ENCODE data around the gene KDM7A.
"Not testable (repeated sequence)": the region's sequence is repeated elsewhere in the genome, so short reads cannot be mapped to it uniquely, and the experiment has no call there.

Gene KDM7A

DNA sequence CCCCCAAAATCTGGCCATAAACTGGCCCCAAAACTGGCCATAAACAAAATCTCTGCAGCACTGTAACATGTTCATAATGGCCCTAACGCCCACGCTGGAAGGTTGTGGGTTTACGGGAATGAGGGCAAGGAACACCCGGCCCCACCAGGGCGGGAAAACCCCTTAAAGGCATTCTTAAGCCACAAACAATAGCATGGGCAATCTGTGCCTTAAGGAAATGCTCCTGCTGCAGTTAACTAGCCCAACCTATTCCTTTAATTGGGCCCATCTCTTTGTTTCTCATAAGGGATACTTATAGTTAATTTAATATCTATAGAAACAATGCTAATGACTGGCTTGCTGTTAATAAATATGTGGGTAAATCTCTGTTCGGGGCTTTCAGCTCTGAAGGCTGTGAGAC, 26.2 kb upstream of the KDM7A start:
- in situ Hi-C loops (cut with HindIII; ENCODE audit: low sequenced_read_pairs), result not testable (repeated sequence)

DNA sequence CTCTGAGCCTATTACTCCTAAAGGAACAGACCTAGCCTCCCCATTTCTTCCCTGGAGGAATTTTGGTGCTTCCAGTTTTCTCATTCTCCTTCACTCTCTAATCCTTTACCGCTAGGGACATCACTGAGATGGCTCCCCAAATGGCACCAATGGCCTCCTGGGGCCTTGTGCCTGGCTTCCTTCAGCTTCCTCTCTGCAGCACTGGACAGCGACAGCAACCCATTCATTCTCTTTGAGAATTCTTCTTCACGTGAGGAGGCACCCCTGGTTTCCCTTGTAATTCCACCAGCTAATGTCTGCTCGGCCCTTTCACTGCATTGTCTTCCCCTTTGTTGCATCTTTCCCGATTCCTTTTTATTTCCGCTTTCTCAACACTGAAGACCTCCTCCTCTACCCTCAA, 24.6 kb upstream of the KDM7A start:
- in situ Hi-C loops (cut with HindIII; ENCODE audit: low sequenced_read_pairs), result no loop called here

DNA sequence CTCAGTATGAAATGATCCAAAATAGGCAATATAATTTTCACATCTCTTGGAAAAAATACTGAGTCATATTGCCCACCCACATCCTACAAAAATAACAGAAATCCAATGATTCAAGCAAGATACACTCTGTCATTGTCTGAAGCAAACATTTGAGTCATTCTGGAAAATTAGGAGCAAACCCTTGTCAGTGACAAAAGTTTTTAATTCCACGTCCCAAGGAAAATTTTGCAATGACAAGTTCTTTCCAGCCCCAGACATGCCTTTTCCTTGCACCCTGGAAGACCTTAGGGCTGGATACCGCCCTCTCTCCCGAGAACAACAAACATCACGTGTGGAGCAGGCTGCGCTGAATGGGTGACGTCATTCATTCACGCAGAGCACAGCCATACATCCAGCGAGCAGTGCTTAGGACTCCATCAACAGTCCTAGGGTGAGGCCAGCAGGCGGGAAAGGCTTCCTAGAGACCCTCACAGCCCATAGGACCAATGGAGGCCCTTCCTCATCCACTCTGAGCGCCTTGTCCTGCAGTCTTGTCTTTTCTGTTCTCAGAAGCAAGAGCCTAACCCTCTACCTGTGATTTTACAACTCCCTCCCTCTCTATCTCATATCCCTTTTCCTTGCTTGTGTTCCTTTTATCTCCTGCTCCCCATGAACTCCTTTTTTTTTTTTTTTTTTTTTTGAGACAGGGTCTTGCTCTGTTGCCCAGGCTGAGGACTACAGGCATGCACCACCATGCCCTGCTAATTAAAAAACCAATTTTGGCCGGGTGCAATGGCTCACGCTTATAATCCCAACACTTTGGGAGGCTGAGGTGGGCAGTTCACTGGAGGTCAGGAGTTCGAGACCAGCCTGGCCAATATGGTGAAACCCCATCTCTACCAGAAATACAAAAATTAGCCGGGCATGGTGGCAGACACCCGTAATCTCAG, 23.5 kb upstream of the KDM7A start:
- in situ Hi-C loops (cut with HindIII; ENCODE audit: low sequenced_read_pairs), result no loop called here

DNA sequence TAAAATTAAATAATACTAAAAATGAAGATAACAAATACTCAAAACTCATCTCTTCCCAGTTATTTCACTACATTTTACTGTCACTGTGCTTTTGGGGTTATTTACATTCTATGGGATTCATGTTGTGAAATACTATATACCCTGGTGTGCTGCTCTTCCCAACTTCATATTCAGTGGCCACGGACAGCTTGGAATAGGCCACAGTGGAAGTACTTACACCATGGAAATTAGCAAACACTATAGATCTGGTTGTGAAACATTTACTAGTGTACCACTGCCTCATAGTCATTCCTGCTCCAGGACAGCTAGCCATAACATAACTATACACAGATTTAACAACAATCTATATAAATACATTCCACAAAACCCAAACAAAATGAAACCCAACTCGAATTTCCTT, 21.2 kb upstream of the KDM7A start:
- in situ Hi-C loops (cut with HindIII; ENCODE audit: low sequenced_read_pairs), result no loop called here

DNA sequence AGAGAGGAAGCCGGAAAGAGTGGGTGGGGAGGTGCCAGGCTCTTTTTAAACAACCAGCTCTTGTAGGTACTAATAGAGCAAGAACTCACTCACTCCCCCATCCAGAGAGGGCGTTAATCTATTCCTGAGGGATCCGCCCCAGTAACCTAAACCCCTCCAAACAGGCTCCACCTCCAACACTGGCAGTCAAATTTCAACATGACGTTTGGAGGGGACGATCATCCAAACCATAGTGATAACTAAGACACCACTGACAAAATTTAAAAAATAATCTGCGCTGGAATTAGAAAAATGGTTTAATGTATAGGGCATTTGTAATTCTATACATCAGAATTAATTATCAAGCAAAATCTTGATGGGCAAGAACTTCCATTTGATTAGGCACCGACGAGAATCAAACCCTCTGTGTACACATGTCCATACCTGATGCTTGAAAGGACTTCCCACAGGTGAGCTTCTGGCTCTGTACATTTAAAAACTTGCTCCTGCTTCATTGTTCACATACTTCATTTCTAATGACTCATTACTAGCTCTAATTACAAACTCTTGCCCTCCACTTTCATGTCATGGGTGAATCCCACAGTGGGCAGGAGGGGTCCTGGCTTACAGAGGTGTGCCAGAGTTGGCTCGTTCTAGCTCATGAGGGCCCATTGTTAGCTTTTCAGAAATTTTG, 20.6 kb upstream of the KDM7A start:
- in situ Hi-C loops (cut with HindIII; ENCODE audit: low sequenced_read_pairs), result no loop called here

DNA sequence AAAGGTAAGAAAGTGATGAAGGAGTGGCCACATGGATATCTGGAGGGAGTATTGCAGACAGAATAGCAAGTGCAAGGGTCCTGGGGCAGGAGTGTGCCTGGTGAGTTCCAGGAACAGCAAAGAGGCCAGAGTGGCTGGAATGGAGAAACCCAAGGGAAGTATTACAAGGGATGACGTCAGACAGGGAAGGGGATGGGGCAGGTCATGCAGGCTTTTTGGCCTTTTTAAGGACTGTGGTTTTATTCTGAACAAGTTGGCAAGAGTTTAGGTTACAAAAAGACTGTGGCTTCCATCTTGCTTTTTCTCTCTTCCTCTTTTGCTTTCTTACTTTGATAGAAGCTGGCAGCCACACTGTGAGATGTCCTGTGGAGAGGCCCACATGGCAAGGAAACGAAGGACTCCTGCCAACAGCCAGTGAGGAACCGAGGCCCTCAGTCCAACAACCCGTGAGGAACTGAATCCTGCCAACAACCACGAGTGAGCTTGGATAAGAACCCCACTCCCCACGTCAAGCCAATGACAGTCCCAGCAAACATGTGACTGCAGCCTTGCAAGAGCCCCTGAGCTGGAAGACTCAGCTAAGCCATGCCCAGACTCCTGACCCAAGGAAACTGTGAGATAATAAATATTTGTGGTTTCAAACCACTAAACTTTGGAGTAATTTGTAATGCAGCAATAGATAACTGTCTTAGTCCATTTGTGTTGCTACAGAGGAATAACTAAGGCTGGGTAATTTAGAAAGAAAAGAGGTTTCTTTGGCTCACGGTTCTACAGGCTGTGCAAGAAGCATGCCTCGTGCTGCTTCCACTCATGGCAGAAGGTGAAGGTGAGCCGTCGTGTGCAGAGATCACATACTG, 19.8 kb upstream of the KDM7A start:
- in situ Hi-C loops (cut with HindIII; ENCODE audit: low sequenced_read_pairs), result no loop called here

DNA sequence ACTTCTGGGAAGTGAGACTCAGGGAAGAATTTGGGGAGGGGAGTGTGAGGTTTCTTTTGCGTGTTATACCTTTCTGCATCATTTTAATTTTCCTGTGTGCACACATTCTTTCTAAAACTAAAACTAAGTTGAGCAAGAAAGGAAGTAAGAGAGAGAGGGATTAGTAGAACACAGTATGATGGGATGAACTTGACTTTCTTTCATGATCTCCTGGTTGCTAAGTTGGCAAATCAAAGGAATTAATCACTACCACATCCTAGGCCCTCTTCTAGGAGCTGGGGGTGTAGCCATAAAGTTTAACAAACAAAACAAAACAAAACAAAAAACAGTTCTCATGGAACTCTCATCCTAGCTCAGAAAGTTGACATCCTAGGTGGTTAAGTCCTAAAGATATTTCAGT, 19.1 kb upstream of the KDM7A start:
- in situ Hi-C loops (cut with HindIII; ENCODE audit: low sequenced_read_pairs), result no loop called here

DNA sequence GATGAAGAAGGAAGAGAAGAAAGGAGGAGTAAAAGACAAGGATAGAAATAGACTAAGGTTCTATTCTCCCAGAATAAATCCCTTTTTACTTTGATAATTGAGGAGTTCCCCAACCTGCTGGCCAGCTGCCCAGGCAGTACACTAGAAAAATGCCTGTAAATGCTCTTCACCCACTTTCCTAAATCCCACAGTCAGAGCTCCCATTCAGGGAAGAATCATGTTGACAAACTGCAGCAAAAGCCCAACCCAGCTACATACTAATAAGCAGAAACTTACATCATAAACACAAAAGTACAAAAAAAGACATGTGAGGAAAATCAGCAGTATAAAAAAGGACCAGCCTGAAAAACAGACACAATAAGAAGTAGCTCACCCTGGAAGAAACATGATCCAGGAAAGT, 15.8 kb upstream of the KDM7A start:
- in situ Hi-C loops (cut with HindIII; ENCODE audit: low sequenced_read_pairs), result no loop called here

DNA sequence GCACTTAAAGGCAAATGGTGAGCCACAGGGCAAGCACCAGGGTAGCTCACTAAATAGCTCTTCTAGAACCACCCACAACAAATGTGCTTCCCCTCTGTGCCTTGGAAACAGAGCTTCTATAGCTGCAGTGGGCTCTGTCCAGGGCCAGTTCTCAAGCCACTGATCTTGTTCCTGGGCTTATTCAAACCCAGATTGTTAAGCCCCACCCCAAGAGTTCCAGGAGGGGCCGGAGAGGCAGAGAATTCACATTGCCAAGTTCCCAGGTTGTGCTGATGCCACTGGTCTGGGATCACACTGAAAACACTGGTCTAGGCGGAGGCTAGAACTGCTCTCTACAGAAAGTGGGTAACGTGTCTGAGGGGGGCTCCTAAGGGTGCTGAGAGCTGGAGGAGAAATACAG, 15.4 kb upstream of the KDM7A start:
- in situ Hi-C loops (cut with HindIII; ENCODE audit: low sequenced_read_pairs), result no loop called here

DNA sequence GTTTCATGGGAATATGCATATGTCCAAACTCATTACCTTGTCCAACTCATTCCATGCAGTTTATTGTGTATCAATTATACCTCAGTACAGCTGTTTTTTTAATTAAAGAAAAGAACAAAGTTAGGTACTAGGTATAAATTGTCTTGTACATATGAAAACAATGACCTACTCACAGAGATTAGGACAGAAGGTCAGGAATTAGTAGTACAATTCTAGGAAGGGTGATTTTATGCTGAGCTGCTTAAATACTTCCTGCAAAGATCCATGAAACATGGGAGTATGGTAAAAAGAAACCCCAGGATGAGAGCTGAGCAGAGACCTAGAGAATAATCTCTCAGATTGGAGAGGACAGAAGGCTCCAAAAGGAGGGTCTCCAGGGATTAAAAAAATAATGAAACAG, 13.8 kb upstream of the KDM7A start:
- in situ Hi-C loops (cut with HindIII; ENCODE audit: low sequenced_read_pairs), result no loop called here

DNA sequence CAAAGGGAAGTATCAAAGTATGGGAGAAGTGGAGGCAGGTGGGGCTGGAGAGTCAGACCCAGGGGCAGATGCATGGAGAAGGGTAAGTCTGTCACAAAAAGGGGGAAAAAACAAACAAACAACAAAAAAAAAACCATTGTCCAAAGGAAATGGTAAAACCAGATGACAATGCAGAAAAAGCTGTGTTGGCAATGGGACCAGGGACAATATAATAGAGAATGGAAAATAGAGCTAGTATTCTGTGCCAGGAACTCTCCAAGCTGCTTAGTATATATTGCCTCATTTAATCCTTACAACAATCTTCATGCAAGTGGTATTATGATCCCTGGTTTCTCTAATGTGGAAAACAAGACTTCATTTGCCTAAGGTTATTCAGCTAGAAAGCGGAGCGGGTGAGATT, 13.1 kb upstream of the KDM7A start:
- in situ Hi-C loops (cut with HindIII; ENCODE audit: low sequenced_read_pairs), result no loop called here

DNA sequence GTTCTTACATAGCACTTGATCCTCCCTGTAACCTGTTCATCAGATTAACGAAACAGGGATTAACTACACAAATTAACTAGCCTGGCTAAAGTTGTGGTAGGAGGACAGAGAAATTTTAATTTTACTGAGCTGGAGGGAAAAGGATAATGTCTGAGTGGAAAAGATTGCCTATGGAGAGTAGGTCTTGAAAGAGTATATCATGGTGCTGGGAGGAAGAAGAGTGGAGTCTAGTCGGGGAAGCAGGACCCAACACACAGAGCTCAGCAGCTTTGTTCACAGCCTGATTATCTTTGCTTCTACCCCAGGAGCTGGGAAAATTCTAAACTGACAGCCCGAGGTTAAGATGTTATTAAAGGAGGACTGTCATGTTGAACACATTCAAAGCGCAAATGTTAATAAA, 6.1 kb upstream of the KDM7A start:
- in situ Hi-C loops (cut with HindIII; ENCODE audit: low sequenced_read_pairs), result no loop called here

DNA sequence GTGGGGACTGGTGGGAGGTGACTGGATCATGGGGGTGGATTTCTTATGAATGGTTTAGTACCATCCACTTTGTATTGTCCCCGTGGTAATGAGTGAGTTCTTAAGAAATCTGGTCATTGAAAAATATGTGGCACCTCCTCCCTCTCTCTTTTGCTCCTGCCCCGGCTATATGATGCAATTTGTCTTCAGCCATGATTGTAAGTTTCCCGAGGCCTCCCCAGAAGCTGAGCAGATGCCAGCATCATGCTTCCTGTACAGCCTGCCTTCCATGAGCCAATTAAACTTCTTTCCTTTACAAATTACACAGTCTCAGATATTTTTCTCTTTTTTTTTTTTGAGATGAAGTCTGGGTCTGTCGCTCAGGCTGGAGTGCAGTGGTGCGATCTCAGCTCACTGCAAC, 2.6 kb upstream of the KDM7A start:
- in situ Hi-C loops (cut with HindIII; ENCODE audit: low sequenced_read_pairs), result no loop called here

DNA sequence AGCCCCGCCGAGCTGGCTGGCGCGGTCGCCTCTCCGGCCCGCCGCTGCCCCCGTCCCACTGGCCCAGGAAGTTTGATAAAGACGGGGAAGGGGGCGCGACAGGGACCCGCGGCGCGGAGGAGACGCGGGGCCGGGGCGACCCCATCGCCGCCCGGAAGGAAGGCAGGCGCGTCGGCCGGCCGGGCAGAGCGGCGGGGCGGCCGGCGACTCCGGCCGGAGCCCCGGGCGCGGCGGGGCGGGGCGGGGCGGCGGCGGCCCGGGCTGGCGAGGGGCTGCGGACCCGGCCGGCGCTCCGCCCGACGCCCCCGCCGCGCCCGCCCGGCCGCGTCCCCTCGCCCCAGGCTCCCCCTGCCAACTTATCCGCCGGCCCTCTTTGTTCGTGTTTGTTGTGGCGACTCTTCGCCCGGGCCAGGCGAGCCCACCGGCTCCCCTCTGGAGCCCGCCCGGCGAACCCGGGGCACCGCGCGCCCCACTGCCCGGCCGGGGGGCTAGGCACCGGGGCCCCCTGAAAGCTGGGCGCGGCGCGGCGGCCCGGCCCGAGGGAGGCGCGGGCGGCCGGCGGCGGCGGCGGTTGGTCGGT, 571 bp downstream of the KDM7A start:
- in situ Hi-C loops (cut with HindIII; ENCODE audit: low sequenced_read_pairs), result no loop called here

DNA sequence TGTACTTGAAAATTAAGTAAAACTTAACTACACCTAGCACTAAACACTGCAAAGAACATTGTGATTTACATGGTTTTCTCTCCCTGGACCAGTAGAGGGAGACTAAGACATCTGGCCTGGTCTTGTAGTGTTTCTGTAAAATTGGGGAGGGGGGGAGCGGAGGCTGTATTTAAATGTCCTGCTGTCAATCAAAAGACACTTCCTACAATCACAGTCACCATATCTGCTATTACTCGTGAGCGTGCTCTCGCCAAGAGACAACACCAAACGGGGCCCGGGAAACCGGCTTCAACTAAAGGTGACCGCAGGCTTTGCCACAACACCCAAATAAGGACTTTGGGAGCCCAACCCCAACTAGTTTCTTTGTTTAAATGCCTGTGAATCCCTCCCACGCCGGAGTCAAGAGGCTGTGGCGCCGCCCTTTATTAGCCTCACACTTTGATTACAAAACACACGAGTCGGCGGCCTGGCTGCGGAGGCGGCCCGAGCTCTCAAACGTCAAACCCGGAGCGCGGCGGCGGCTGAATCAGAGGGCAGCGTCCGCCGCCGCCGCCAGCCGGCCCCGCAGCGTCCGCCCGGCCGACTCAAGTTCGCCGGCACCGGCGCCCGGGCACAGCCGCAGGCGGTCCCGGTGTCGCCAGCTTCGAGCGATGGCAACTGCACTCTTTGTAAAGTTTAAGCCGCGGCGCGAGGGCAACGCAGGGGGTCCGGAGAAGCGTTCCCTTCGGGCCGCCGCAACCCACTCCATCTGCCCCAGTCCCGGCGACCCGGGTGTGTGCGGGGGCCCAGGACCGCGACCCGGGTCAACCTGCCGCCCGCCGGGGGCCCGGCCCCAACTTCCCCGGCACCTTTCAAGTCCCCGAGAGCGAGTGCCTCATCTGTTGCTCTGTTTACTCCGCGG, 1.3 kb downstream of the KDM7A start:
- in situ Hi-C loops (cut with HindIII; ENCODE audit: low sequenced_read_pairs), result no loop called here

DNA sequence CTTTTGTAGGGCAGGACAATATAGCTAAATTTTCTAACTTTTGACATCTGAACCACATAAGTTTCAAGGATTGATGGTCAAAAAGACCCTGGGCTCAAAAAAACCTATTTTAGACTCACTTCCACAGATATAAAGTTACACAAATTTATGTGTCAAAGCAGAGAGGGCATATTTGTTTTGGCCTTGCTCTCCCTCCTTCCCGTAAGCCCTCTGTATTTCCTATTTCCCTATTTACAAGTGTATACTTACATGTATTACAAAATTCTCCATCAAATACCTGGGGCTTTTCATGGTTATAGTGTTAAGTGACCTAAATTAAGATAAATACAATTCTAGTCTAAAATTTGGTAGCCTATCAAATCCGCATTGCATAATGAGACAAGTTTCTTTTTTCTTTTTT, 2.6 kb downstream of the KDM7A start:
- in situ Hi-C loops (cut with HindIII; ENCODE audit: low sequenced_read_pairs), result no loop called here

DNA sequence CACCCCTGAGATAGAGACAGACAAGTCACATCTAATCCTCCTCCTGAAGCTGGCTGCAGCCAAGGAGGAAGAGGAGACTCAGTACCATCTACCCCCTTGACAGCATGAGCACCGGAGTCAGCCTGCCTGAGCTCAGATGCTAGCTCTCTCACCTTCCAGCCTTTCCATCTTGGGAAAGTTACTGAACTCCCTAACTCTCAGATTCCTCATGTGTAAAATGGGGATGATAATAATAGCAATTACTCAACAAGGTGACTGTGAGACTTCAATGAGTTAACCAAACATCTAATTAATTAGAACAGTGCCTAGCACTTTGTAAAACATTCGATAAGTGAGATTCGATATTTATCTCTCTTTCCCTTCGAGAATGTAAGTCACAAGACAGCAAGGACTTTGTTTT, 6.4 kb downstream of the KDM7A start:
- in situ Hi-C loops (cut with HindIII; ENCODE audit: low sequenced_read_pairs), result no loop called here

DNA sequence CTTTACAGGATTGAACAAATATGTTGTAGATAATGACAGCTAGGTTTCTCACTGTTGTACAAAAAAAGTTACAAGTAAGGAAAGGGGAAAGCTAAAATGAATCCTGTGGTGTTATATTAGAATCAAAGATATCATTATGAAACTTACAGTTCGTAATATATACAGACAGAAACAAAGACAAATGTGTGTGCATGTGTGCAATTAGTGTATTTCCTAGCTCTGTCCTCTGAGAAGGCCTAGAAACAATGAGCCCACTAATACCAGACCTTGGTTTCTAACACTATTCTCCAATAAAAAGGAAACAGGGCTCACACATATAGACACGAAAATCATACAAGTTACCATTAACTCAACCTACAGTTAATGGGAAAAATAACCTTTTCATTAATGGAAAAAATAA, 8.0 kb downstream of the KDM7A start:
- in situ Hi-C loops (cut with HindIII; ENCODE audit: low sequenced_read_pairs), result no loop called here

DNA sequence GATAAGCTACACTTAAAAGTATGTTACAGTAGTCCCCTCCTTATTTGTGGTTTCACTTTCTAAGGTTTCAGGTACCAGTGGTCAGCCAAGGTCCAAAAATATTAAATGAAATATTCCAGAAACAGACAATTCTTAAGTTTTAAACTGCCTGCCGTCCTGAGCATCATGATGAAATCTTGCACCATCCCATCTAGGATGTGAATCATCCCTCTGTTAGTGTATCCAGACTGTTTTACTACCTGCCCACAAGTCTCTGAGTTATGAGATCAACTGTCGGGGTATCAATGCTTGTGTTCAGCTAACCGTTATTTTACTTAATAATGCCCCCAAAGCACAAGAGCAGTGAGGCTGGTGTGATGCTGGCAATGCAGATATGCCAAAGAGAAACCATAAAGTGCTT, 11.4 kb downstream of the KDM7A start:
- in situ Hi-C loops (cut with HindIII; ENCODE audit: low sequenced_read_pairs), result no loop called here

DNA sequence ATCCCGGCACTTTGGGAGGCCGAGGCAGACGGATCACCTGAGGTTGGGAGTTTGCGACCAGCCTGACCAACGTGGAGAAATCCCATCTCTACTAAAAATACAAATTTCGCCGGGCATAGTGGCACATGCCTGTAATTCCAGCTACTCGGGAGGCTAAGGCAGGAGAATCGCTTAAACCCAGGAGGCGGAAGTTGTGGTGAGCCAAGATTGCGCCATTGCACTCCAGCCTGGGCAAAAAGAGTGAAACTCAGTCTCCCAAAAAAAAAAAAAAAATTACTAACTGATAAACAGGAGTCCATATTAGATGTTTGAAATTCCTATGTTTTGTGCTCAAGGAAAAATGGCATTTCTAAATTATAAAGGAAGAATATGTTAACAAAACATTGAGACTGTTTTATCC, 14.7 kb downstream of the KDM7A start:
- in situ Hi-C loops (cut with HindIII; ENCODE audit: low sequenced_read_pairs), result not testable (repeated sequence)

All from endothelial cell of hepatic sinusoid (primary cell).